NCI-H146 (cell line): Measurements from ENCODE around the gene APLP1.
"Not testable (repeated sequence)": the region's sequence is repeated elsewhere in the genome, so short reads cannot be mapped to it uniquely, and the experiment has no call there.

Experiments used
- DNase-seq: peaks from one replicate; lab custom pipeline; 2025; lab: John Stamatoyannopoulos, UW

APLP1 gene

GRCh38 chr19:35904311-35905068, 36.1 kb downstream of the APLP1 start:
- no peak for DNase-seq

- no peak for DNase-seq
These were observed 36.9 kb downstream of the APLP1 start for GRCh38 chr19:35905178-35905727.

DNA sequence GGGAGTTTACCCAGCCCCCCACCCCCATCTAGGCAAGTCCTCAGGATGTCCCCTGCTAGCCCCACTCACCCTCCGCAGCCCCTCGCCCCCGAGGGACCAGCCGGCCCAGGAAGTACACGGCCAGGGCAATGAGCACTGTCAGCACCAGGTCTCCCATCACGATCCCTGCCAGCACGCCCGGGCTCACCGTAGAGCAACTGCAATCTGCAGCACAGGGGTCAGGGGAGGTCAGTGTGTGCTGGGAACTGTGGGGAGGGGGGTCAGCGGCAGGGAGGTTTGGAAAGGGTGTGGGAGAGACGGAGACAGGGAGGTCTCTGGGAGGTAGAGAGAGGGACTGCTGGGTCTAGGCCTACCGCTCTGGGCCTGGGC, 39.0 kb downstream of the APLP1 start:
- no peak for DNase-seq

- no peak for DNase-seq
These were observed 39.7 kb downstream of the APLP1 start, which contains the start of gene TYROBP for GRCh38 chr19:35908010-35908441. TYROBP (minus strand) TSS chr19:35908295; CDS start chr19:35908228, 67 bp downstream.

GRCh38 chr19:35908973-35909683, 40.8 kb downstream of the APLP1 start:
- DNase-seq = no peak

DNA sequence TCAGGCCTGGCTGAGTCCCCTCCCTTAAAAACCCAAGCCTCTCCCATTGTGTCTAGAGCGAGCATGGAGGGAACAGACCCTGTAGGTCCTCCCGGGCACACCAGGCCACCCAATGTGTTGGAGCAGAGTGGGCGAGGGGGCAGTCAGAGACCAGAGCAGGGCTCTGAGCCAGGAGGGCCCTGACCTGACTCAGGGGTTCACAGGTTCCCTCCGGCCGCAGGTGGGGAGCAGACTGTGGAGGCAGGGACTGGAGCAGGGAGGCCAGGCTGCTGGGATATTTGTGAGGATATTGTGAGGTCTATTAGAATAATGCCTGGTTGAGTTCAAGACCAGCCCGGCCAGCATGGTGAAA, 41.3 kb downstream of the APLP1 start:
- no peak for DNase-seq

GRCh38 chr19:35910355-35910754, 42.0 kb downstream of the APLP1 start:
- DNase-seq = not testable (repeated sequence)

DNA sequence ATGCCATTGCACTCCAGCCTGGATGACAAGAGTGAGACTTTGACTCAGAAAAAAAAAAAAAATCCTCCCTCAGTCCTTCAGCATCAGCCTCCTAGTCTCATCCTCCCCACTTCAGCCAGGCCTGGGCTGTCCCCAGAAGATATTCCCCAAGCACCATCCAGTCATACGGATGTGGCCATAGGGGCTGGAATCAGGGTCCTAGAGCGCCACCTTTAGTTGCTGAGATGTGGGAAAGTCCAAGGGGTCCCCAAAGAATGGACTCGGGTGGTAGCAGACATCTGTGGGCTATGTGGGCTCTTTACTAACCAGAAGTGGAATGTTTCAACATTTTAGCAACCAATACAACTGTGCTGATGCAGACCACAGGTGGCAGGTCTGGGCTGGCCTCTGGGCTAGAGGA, 42.8 kb downstream of the APLP1 start:
- no peak for DNase-seq

DNA sequence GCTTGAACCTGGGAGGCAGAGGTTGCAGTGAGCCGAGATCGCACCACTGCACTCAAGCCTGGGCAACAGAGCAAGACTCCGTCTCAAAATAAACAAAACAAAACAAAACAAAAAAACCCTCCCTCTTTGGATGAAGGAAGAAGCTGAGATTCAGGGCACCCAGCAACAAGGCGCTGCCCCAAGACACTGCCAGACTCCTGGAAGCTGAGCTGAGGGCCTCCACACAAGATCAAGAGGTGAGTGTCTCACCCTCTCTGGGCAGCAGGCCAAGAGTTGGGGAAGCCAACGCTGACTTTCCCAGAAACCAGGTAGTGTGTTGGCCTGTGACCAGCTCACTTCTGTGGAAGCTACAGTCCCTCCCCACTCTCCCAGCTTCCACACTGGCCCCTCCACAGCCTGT, 43.4 kb downstream of the APLP1 start:
- no peak for DNase-seq

DNA sequence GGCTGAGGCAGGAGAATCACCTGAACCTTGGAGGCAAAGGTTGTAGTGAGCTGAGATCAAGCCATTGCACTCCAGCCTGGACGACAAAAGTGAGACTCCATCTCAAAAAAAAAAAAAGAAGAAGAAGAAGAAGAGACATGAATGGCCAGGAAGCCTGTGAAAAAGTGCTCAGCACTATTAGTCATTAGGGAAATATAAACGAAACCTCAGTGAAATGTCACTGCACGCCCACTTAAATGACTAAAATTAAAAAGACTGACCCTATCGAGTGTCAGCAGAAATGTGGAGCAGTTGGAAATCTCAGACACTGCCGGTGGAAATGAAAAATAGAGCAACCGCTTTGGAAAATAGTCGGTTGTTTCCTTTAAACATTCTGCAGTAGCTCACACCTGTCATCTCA, 45.2 kb downstream of the APLP1 start:
- no peak for DNase-seq

DNA sequence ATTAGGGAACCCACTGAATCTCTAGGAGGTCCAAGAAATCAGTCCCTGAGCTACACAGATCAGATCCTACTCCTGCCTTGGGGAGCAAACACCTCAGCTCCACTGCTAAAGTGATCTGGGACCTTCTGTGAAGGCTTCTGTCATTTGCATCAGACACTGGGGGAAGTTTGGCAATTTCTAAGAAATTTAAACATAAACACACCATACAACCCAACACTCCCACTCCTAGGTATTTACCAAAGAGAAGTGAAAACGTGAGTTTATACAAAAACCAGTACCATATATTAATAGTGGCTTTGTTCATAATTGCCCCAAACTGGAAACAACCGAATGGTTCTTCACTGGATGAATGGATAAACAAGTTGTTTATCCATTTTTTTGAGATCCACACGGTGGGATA, 47.1 kb downstream of the APLP1 start:
- no peak for DNase-seq

GRCh38 chr19:35919306-35919705, 50.9 kb downstream of the APLP1 start:
- DNase-seq = no peak

- DNase-seq = no peak
These were observed 52.6 kb downstream of the APLP1 start for GRCh38 chr19:35921012-35921411.

DNA sequence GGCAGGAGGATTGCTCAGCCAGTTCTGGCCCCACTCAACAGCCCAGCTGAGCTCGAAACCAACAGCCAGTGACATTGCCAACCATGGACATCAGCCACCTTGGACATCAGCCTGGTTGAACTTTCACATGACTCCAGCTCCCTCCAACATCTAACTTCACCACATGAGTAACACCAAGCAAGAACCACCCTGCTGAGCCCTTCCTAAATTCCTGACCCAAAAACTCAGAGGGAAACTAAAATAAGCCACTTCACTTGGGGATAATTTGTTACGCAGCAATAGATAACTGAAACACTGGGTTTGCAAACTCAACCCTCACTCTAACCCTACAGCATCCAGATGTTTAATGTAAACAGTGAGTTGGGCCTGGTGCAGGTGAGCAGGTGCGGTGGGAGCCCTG, 57.1 kb downstream of the APLP1 start:
- no peak for DNase-seq

- DNase-seq = no peak
These were observed 60.1 kb downstream of the APLP1 start for GRCh38 chr19:35928507-35928906.
